Tibial nerve (tissue), 4 donors: Measurements from ENCODE around the gene ZMYND11.

Source experiments
- EP300 ChIP-seq, 2 donors: sonication (generic); formaldehyde crosslinking; IDR thresholded peaks; one replicate each; pipeline ENCODE4 v1.6.1; 2017; ENCODE audit warnings: antibody characterized with exemption in 2 of 2, mild to moderate bottlenecking in 1 of 2
- POLR2A ChIP-seq, 2 donors: fragments of 450-650 bp; IDR thresholded peaks; one replicate each; pipeline ENCODE4 v1.6.1; 2017; ENCODE audit warnings: antibody characterized with exemption in 2 of 2, mild to moderate bottlenecking in 2 of 2, moderate library complexity in 2 of 2
- TF ChIP-seq, protein P1 (sequence below), 5 experiments: fragments of 200-600 bp in 3 of 5; fragments of 450-650 bp in 2 of 5; sonication (generic) in 3 of 5; IDR thresholded peaks; one replicate each; pipeline ENCODE4 v1.5.1; 2016 to 2019; ENCODE audit warnings: antibody characterized with exemption in 5 of 5, mild to moderate bottlenecking in 3 of 5, moderate library complexity in 2 of 5

DNA sequence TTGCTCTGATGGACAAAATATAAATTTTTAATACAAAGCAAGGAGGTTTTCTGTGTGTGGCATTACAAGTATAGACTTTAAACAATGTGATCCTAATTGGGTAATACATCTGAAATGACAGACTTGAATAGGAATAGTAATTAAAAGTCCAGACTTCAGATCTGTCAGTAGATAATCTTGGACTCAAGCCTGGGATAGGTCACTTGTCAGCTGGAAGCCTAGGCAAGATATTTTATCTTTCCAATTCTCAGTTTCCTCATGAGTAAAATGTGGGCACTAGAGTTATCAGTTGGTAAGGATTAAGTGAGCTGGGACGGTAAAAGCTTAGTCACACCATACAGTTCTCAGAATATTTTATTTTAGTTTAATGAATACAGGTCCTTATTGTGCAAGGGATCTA lies 10.4 kb upstream of the ZMYND11 start:
- TF ChIP-seq POLR2A (IDR thresholded peaks at IDR 0.05) (no peak), EP300 (IDR thresholded peaks at IDR 0.05) (no peak)
- TF ChIP-seq, protein P1, sequence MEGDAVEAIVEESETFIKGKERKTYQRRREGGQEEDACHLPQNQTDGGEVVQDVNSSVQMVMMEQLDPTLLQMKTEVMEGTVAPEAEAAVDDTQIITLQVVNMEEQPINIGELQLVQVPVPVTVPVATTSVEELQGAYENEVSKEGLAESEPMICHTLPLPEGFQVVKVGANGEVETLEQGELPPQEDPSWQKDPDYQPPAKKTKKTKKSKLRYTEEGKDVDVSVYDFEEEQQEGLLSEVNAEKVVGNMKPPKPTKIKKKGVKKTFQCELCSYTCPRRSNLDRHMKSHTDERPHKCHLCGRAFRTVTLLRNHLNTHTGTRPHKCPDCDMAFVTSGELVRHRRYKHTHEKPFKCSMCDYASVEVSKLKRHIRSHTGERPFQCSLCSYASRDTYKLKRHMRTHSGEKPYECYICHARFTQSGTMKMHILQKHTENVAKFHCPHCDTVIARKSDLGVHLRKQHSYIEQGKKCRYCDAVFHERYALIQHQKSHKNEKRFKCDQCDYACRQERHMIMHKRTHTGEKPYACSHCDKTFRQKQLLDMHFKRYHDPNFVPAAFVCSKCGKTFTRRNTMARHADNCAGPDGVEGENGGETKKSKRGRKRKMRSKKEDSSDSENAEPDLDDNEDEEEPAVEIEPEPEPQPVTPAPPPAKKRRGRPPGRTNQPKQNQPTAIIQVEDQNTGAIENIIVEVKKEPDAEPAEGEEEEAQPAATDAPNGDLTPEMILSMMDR (IDR thresholded peaks at IDR 0.05) = no peak
